HCT116 (cell line): ENCODE measurements around the gene VWA1.
"Not testable (repeated sequence)": the region's sequence is repeated elsewhere in the genome, so short reads cannot be mapped to it uniquely, and the experiment has no call there.

ENCODE experiments used
- EZH2 ChIP-seq: fragments of 200-600 bp; sonication (generic); IDR thresholded peaks from 2 replicates; pipeline ENCODE4 v1.6.1; 2017; ENCODE audit warnings: antibody characterized with exemption, mixed run types
- EZH2phosphoT487 ChIP-seq: fragments of 200-600 bp; IDR thresholded peaks from 2 replicates; pipeline ENCODE4 v1.6.1; 2018; ENCODE audit warnings: antibody characterized with exemption, borderline replicate concordance
- FOSL1 ChIP-seq: IDR thresholded peaks from 2 replicates; pipeline ENCODE4 v1.6.1; 2012; ENCODE audit warnings: low read depth
- POLR2A ChIP-seq: IDR thresholded peaks from 2 replicates; pipeline ENCODE4 v1.7.0; 2011; ENCODE audit warnings: borderline replicate concordance; ENCODE audit not compliant: insufficient read depth, insufficient read length; ENCODE audit errors: extremely low read depth
- POLR2AphosphoS5 ChIP-seq: IDR thresholded peaks from 2 replicates; pipeline ENCODE4 v1.6.1; 2011; ENCODE audit warnings: mild to moderate bottlenecking, low read depth, low read length, moderate library complexity
- RAD21 ChIP-seq: IDR thresholded peaks from 2 replicates; pipeline ENCODE4 v1.6.1; 2012; ENCODE audit warnings: low read depth, mild to moderate bottlenecking
- SP1 ChIP-seq: IDR thresholded peaks from 2 replicates; pipeline ENCODE4 v1.6.1; 2012; ENCODE audit warnings: low read depth
- TCF7L2 ChIP-seq: IDR thresholded peaks from 2 replicates; pipeline ENCODE4 v1.7.0; 2011; ENCODE audit warnings: borderline replicate concordance, inconsistent platforms; ENCODE audit not compliant: insufficient read depth, insufficient read length; ENCODE audit errors: extremely low read depth
- YY1 ChIP-seq: IDR thresholded peaks from 2 replicates; pipeline ENCODE4 v1.6.1; 2011; ENCODE audit warnings: low read length, low read depth, moderate library complexity, mild to moderate bottlenecking; ENCODE audit not compliant: insufficient replicate concordance; ENCODE audit errors: extremely low read depth
- ZNF274 ChIP-seq: fragments of 200-500 bp; sonication (Bioruptor generic); IDR thresholded peaks from 2 replicates; pipeline ENCODE4 v1.6.1; 2014; ENCODE audit warnings: mild to moderate bottlenecking, low read depth, low read length, inconsistent platforms
- TF ChIP-seq, protein P1 (sequence below): IDR thresholded peaks from 2 replicates; pipeline ENCODE4 v1.6.1; 2012; ENCODE audit warnings: low read depth
- TF ChIP-seq, protein P2 (sequence below), 3 experiments: fragments of 200-600 bp in 1 of 3; sonication (generic) in 1 of 3; IDR thresholded peaks in 2 of 3; conservative IDR thresholded peaks in 1 of 3; 2 replicates each; pipeline ENCODE4 v1.5.1; 2012 to 2017; ENCODE audit warnings: low read depth in 2 of 3, low read length in 2 of 3, antibody characterized with exemption in 1 of 3, borderline replicate concordance in 1 of 3, control low read depth in 1 of 3, mild to moderate bottlenecking in 1 of 3, mixed read lengths in 1 of 3, mixed run types in 1 of 3, moderate library complexity in 1 of 3; ENCODE audit not compliant: insufficient read depth in 1 of 3
- TF ChIP-seq, protein P3 (sequence below): IDR thresholded peaks from 2 replicates; pipeline ENCODE4 v1.6.1; 2012

GRCh38 chr1:1472053-1472876 is 36.8 kb downstream of the VWA1 start:
- not testable (repeated sequence) for TF ChIP-seq POLR2A, SP1, EZH2, YY1, POLR2AphosphoS5, FOSL1, RAD21, EZH2phosphoT487, TCF7L2, ZNF274
- TF ChIP-seq, protein P1, sequence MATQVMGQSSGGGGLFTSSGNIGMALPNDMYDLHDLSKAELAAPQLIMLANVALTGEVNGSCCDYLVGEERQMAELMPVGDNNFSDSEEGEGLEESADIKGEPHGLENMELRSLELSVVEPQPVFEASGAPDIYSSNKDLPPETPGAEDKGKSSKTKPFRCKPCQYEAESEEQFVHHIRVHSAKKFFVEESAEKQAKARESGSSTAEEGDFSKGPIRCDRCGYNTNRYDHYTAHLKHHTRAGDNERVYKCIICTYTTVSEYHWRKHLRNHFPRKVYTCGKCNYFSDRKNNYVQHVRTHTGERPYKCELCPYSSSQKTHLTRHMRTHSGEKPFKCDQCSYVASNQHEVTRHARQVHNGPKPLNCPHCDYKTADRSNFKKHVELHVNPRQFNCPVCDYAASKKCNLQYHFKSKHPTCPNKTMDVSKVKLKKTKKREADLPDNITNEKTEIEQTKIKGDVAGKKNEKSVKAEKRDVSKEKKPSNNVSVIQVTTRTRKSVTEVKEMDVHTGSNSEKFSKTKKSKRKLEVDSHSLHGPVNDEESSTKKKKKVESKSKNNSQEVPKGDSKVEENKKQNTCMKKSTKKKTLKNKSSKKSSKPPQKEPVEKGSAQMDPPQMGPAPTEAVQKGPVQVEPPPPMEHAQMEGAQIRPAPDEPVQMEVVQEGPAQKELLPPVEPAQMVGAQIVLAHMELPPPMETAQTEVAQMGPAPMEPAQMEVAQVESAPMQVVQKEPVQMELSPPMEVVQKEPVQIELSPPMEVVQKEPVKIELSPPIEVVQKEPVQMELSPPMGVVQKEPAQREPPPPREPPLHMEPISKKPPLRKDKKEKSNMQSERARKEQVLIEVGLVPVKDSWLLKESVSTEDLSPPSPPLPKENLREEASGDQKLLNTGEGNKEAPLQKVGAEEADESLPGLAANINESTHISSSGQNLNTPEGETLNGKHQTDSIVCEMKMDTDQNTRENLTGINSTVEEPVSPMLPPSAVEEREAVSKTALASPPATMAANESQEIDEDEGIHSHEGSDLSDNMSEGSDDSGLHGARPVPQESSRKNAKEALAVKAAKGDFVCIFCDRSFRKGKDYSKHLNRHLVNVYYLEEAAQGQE = not testable (repeated sequence)
- TF ChIP-seq, protein P2, sequence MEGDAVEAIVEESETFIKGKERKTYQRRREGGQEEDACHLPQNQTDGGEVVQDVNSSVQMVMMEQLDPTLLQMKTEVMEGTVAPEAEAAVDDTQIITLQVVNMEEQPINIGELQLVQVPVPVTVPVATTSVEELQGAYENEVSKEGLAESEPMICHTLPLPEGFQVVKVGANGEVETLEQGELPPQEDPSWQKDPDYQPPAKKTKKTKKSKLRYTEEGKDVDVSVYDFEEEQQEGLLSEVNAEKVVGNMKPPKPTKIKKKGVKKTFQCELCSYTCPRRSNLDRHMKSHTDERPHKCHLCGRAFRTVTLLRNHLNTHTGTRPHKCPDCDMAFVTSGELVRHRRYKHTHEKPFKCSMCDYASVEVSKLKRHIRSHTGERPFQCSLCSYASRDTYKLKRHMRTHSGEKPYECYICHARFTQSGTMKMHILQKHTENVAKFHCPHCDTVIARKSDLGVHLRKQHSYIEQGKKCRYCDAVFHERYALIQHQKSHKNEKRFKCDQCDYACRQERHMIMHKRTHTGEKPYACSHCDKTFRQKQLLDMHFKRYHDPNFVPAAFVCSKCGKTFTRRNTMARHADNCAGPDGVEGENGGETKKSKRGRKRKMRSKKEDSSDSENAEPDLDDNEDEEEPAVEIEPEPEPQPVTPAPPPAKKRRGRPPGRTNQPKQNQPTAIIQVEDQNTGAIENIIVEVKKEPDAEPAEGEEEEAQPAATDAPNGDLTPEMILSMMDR (IDR thresholded peaks at IDR 0.05 in 2 of 3, conservative IDR thresholded peaks at IDR 0.05 in 1 of 3; ENCODE audit: borderline replicate concordance in 1 of 3, insufficient read depth in 1 of 3, low read depth in 2 of 3, low read length in 2 of 3) = not testable (repeated sequence)
- TF ChIP-seq, protein P3, sequence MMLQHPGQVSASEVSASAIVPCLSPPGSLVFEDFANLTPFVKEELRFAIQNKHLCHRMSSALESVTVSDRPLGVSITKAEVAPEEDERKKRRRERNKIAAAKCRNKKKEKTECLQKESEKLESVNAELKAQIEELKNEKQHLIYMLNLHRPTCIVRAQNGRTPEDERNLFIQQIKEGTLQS = not testable (repeated sequence)
